PC-9 (cell line): ENCODE data around the gene PFN2. TPM values are rescaled to one million over a fixed set of nuclear protein-coding genes. Genes with fewer than 3 reads are reported as not detected.

Experiments
- BruUV-seq: library from RNA; stranded (reverse); fragments of 400-500 nt; replicated peaks from 2 replicates; lab custom pipeline; 2021; lab: Mats Ljungman, UMichigan
- CTCF ChIA-PET: fragments of 300-600 bp; sonication (Branson Sonifier 250); formaldehyde crosslinking; loops from one replicate; lab custom pipeline; 2022; ENCODE audit warnings: antibody characterized with exemption; lab: Charles Lee
- POLR2A ChIA-PET: fragments of 300-600 bp; sonication (Branson Sonifier 250); formaldehyde crosslinking; loops from one replicate; lab custom pipeline; 2022; ENCODE audit warnings: antibody characterized with exemption; ENCODE audit not compliant: unreplicated experiment; lab: Charles Lee
- DNase-seq, 2 experiments: peaks; one replicate each; pipeline versions ENCODE4 v3.0.0 to v3.0.0-alpha.2; 2015 to 2022; ENCODE audit warnings: mixed read lengths in 1 of 2
- H2AFZ ChIP-seq: fragments of 200-600 bp; sonication (generic); 2 replicates; pipeline ENCODE4 v1.8.1; 2017; ENCODE audit warnings: antibody characterized with exemption
- H3F3A ChIP-seq: fragments of 200-600 bp; sonication (generic); 2 replicates; pipeline ENCODE4 v1.8.1; 2017; ENCODE audit warnings: antibody characterized with exemption, mild to moderate bottlenecking, low read depth; ENCODE audit not compliant: insufficient read depth
- H3K27ac ChIP-seq: fragments of 200-600 bp; sonication (generic); 2 replicates; pipeline ENCODE4 v1.6.1; 2016; ENCODE audit warnings: mixed run types
- H3K27me3 ChIP-seq: fragments of 200-600 bp; sonication (generic); 2 replicates; pipeline ENCODE4 v1.6.1; 2016; ENCODE audit warnings: low read depth, mixed run types; ENCODE audit not compliant: insufficient read depth
- H3K36me3 ChIP-seq: fragments of 200-600 bp; sonication (generic); 2 replicates; pipeline ENCODE4 v1.6.1; 2016; ENCODE audit warnings: low read depth, mixed run types
- H3K4me1 ChIP-seq: fragments of 200-600 bp; sonication (generic); replicated peaks from 2 replicates; pipeline ENCODE4 v1.6.1; 2016; ENCODE audit warnings: mixed run types; ENCODE audit not compliant: insufficient read depth
- H3K4me2 ChIP-seq: fragments of 200-600 bp; sonication (generic); 2 replicates; pipeline ENCODE4 v1.6.1; 2017; ENCODE audit warnings: mixed run types
- H3K4me3 ChIP-seq: fragments of 200-600 bp; sonication (generic); 2 replicates; pipeline ENCODE4 v1.6.1; 2016; ENCODE audit warnings: mixed run types
- H3K79me2 ChIP-seq: fragments of 200-600 bp; sonication (generic); 2 replicates; pipeline ENCODE4 v1.6.1; 2017; ENCODE audit warnings: low read depth, mixed run types
- H3K9me2 ChIP-seq: fragments of 200-600 bp; sonication (generic); 2 replicates; pipeline ENCODE4 v1.8.1; 2017; ENCODE audit warnings: mild to moderate bottlenecking; ENCODE audit not compliant: insufficient read depth
- H3K9me3 ChIP-seq: fragments of 200-600 bp; sonication (generic); 2 replicates; pipeline ENCODE4 v1.8.1; 2016; ENCODE audit warnings: low read depth; ENCODE audit not compliant: insufficient read depth
- H4K20me1 ChIP-seq: fragments of 200-600 bp; sonication (generic); 2 replicates; pipeline ENCODE4 v1.8.1; 2017; ENCODE audit not compliant: insufficient read depth
- EZH2 ChIP-seq: fragments of 200-600 bp; sonication (generic); IDR thresholded peaks from 2 replicates; pipeline ENCODE4 v1.8.0; 2017; ENCODE audit warnings: antibody characterized with exemption, low read depth
- intact Hi-C: fragments of 100-400 bp; cut with micrococcal nuclease; formaldehyde crosslinking; loops from one replicate; pipeline ENCODE4 v1.10.0; 2022; ENCODE audit not compliant: unreplicated experiment
- total RNA-seq: library from RNA; stranded (reverse); gene quantifications from 2 replicates; pipeline ENCODE4 v1.2.3, GENCODE V29; 2021
- TF ChIP-seq, protein P1 (sequence below): fragments of 200-600 bp; sonication (generic); conservative IDR thresholded peaks from 2 replicates; pipeline ENCODE4 v1.6.1; 2017; ENCODE audit warnings: mixed run types, antibody characterized with exemption, mild to moderate bottlenecking, moderate library complexity

PFN2 gene
- total RNA-seq, 1 experiment from 2014 or later, result 187 TPM

GRCh38 chr3:150000641-150001040 lies 29.9 kb upstream of the PFN2 start:
- intact Hi-C loops, result no loop called here
- no peaks in the 10 kb centered on the region for H3K9me2 ChIP-seq
- ChIA-PET POLR2A (no interaction called here), CTCF (no interaction called here)
- H3K4me2 ChIP-seq, result no peak overlapping the region
- no peak overlapping the region for H2AFZ ChIP-seq
- no peak overlapping the region for H3K27ac ChIP-seq
- no peaks in the 10 kb centered on the region for H3F3A ChIP-seq
- DNase-seq, result no peak
- no peak overlapping the region for H3K4me3 ChIP-seq
- no peaks in the 10 kb centered on the region for H3K79me2 ChIP-seq
- H4K20me1 ChIP-seq, result no peaks in the 10 kb centered on the region
- H3K9me3 ChIP-seq, result no peaks in the 10 kb centered on the region
- no peaks in the 10 kb centered on the region for H3K27me3 ChIP-seq
- no peak for TF ChIP-seq EZH2
- TF ChIP-seq, protein P1, sequence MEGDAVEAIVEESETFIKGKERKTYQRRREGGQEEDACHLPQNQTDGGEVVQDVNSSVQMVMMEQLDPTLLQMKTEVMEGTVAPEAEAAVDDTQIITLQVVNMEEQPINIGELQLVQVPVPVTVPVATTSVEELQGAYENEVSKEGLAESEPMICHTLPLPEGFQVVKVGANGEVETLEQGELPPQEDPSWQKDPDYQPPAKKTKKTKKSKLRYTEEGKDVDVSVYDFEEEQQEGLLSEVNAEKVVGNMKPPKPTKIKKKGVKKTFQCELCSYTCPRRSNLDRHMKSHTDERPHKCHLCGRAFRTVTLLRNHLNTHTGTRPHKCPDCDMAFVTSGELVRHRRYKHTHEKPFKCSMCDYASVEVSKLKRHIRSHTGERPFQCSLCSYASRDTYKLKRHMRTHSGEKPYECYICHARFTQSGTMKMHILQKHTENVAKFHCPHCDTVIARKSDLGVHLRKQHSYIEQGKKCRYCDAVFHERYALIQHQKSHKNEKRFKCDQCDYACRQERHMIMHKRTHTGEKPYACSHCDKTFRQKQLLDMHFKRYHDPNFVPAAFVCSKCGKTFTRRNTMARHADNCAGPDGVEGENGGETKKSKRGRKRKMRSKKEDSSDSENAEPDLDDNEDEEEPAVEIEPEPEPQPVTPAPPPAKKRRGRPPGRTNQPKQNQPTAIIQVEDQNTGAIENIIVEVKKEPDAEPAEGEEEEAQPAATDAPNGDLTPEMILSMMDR, result no peak
- H3K4me1 ChIP-seq, result peaks cover 4% of the 10 kb centered on the region; the same call in 1 of the 2 replicates
- no TSS peak for BruUV-seq
- H3K36me3 ChIP-seq, result no peaks in the 10 kb centered on the region

GRCh38 chr3:149999421-149999820 lies 28.7 kb upstream of the PFN2 start:
- Histone ChIP-seq H3K9me3 (peaks cover 8% of the 10 kb centered on the region; the same call in 1 of the 2 replicates), H3K36me3 (no peaks in the 10 kb centered on the region), H3K79me2 (no peaks in the 10 kb centered on the region), H3K27me3 (no peaks in the 10 kb centered on the region), H3K4me1 (no peaks in the 10 kb centered on the region), H3K4me3 (no peak overlapping the region), H3K9me2 (no peaks in the 10 kb centered on the region), H3K27ac (no peak overlapping the region), H2AFZ (no peak overlapping the region), H4K20me1 (no peaks in the 10 kb centered on the region), H3K4me2 (no peak overlapping the region), H3F3A (no peaks in the 10 kb centered on the region)
- POLR2A ChIA-PET, result no interaction called here
- CTCF ChIA-PET, result interaction anchor here (0.5 kb wide), 1 partner anchor 18 kb away, joined by 4 read pairs; no protein-coding TSS in a partner anchor
- intact Hi-C loops, result no loop called here
- no TSS peak for BruUV-seq
- DNase-seq, result no peak
- no peak for TF ChIP-seq EZH2
- TF ChIP-seq, protein P1, result no peak

DNA sequence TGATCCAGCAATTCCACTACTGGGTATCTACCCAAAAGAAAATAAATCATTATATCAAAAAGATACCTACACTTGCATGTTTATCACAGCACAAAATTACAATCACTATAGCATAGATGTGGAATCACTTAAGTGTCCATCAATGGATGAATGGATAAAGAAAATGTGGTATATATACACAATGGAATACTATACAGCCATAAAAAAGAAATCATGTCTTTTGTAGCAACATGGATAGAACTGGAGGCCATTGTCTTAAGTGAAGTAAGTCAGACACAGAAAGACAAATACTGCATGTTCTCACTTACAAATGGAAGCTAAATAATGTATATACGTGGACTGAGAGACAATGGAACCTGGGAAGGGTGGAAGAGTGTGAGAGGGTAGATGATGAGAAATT lies 28.3 kb upstream of the PFN2 start:
- Histone ChIP-seq H3K79me2 (no peaks in the 10 kb centered on the region), H2AFZ (no peak overlapping the region), H3K9me2 (no peaks in the 10 kb centered on the region), H3K4me1 (no peaks in the 10 kb centered on the region), H4K20me1 (no peaks in the 10 kb centered on the region), H3F3A (no peaks in the 10 kb centered on the region), H3K4me3 (no peak overlapping the region), H3K27ac (no peak overlapping the region), H3K27me3 (no peaks in the 10 kb centered on the region), H3K36me3 (no peaks in the 10 kb centered on the region), H3K4me2 (no peak overlapping the region), H3K9me3 (peaks cover 10% of the 10 kb centered on the region; the same call in 1 of the 2 replicates)
- intact Hi-C loops, result no loop called here
- ChIA-PET CTCF (interaction anchor here (0.5 kb wide), 1 partner anchor 19 kb away, joined by 4 read pairs; no protein-coding TSS in a partner anchor), POLR2A (no interaction called here)
- no TSS peak for BruUV-seq
- no peak for DNase-seq
- TF ChIP-seq, protein P1, result no peak
- no peak for TF ChIP-seq EZH2
